ENCODE results near the gene PLN.
A peak's percentile ranks its signal among the peaks of the same experiment; 100 is the strongest.

Gene PLN

DNA sequence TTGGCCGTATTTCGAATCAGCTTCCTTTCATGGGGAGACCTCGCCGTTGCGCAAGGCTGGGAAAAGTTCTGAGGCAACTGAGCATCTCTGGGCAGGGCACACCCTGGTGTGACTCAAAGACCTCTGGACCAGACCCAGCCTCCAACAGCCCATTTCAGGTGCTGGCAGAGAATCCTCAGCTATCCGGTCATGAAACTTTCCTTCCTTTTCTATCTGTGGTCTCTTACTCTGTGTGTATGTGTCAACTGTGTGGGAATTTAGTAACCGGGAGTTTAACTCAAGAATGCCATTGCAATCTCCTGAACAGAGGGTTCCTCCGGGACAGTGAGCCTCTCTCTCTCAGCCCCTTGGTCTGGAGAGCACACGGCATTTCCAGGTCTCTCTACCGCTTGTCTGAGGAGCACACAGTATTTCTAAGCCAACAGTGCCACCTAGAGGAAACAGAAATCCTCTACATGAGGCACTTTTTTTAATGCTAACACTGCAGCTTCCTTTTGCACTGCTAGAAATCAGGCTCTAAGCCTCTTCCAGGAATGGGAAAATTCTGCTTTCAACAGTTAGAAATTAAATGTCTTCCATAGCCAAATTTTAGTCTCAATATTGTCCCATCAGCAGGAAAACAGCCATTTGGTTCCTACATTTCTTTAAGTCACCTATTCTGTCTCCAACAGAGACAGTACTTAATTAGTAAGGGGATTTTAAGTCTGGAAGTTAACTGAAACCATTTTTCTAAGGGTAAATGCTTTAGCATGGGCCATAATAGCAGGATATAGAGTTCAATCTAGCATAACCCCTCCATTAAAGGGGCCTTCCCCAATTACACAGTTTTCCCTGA lies 32.7 kb downstream of the PLN start:
- peak; percentile 61 to 88 (median 72) for DNase-seq

GRCh38 chr6:118581489-118581959 lies 33.4 kb downstream of the PLN start:
- peak; percentile 49 to 86 (median 68) for DNase-seq

DNA sequence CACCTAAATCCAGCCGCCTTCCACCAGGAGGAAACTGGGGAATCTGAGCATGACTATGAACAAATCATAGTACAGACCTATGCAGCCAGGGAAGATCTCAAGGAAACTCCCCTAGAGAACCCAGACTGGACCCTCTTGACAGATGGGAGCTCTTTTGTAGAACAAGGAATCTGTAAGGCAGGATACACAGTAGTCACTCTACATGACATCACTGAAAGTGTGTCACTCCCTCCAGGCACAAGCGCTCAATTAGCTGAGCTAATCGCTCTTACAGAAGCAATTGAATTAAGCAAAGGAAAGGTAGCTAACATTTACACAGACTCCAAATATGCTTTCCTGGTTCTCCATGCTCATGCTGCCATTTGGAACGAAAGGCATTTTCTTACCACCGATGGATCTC lies 36.8 kb downstream of the PLN start:
- DNase-seq = no peak

DNA sequence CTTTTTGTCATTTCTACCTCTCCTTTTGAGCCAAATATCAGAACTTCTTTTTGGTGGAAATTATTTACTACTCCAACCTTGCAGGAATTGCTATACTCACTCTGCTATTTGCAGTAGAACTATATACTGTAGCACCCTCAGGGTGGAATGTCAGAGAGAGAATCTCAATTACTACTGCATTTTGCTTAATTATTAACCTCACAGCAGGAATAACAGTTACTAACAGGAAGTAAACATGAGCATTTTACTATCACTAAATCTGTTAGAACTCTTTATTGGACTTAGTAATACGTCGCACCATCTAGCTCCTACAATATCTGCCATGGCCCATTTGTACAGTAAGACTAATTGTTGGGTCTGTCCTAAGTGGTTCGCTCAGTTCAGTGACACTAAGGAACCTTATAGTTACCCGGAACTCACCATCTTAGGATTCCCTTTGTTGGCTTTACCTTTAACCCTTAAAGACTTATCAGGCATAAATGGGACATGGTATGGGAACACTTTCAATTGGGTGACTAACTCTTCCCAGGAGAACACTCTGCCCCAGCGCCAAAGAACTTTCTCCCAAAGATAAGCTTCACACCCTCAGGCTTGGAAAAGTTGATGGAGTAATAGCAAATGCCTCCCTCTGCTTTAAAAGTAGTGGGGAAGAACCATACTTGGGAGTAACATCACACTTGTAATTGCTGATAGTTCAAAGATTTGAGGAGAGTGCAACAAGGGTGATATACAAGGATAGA lies 38.8 kb downstream of the PLN start:
- DNase-seq = no peak

- DNase-seq = no peak
Observed at GRCh38 chr6:118588626-118589025, 40.5 kb downstream of the PLN start.

- no peak for DNase-seq
Observed at GRCh38 chr6:118589186-118589585, 41.1 kb downstream of the PLN start.

- no peak for DNase-seq
Observed at GRCh38 chr6:118589649-118590365, 41.7 kb downstream of the PLN start.

GRCh38 chr6:118591897-118592296 lies 43.8 kb downstream of the PLN start:
- no peak for DNase-seq

DNA sequence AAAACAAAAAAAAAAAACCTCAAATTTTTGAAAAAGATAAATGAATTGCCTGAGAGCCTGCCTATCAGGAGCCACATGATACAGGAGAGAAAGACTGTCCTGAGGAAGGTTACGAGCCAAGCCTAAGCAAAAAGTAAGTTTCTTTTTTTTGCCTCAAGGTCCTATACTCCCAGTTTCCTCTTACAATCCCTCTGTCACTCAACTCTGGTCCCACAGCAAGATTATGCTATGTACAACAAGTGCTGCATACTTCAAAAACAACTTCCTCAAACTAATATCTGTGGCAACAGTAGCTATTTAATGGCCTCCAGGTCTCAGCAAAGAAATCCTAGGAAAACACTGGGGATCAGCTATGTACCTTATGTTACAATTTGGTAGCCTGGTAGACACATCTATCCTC lies 46.8 kb downstream of the PLN start:
- DNase-seq = peak; percentile 8 to 65 (median 40)

DNA sequence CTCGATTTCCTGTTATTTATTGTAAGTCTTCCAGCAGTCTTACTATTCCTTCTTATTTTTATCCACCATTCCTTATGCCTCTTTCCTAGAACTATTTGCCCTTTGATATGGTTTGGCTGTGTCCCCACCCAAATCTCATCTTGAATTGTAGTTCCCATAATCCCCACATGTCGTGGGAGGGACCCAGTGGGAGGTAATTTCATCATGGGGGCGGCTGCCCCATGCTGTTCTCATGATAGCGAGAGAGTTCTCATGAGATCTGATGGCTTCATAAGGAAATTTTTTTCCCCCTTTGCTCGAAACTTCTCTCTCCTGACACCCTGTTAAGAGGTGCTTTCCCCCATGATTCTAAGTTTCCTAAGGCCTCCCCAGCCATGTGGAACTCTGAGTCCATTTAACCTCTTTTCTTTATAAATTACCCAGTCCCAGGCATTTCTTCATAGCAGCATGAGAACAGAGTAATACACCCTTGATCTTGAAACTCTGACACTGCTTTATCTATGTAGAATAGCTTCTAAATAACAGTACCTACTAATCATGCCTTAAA lies 48.8 kb downstream of the PLN start:
- no peak for DNase-seq

DNA sequence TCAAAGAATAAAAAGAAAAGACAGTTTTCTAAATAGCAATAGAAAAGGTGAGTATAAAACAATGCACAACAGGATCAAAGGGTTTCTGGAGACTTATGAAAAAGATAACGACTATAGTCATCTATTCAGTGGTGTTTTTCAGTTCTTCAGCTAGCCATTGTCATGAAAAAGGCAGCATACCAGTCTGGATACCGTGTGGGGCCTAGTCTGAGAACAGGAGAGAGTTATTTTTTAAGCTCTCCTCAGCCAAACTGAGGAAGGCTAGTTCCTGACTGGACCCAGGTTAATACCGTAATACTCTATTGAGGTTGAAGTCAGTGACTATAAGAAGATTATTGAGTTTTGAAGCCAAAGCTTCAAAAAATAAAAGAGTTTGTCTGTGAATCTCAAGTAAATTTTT lies 49.5 kb downstream of the PLN start:
- DNase-seq = no peak

- no peak for DNase-seq
Observed at GRCh38 chr6:118598324-118598723, 50.2 kb downstream of the PLN start.

DNA sequence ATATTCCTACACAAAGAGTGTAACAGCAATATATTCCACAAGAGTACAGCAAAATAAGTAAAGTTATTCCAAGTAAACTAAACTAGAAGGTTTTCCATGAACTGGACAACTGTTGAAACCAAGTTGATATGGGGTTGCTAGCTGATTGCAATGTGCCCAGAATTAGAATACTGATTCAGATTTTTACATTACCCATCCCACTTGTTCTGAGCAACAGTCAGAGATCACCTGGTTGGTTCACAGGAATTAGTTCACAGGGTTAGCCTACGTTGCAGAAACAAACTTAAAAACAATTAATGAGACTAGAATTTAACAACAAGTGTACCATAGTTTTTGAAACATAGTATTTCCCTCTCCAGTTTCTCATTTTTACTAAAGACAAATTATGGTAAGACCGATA lies 54.2 kb downstream of the PLN start:
- DNase-seq = no peak

GRCh38 chr6:118603372-118603771 lies 55.3 kb downstream of the PLN start:
- DNase-seq = no peak

DNA sequence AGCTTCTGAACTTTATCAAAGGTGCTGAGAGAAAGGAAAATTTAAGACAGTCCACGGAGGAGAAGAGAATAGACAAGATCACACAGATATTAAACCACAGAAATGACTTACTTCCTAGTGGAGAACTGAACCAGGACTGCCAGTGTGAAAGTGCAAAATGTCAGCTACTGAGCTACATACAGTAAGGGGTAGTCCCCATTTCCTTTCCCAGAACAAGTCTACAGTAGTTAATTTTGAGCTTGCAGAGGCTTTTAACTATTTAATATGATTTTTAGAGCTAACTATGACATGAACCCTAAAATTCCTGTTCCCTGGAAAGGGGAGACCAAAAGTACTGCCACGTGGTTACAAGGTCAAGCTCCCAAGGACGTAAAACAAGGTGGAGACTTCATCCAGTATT lies 58.2 kb downstream of the PLN start:
- DNase-seq = no peak

GRCh38 chr6:118606858-118607257 lies 58.8 kb downstream of the PLN start:
- no peak for DNase-seq
